Panc1 (cell line): Measurements from ENCODE around the gene TIMM29. TPM values are rescaled to one million over a fixed set of nuclear protein-coding genes. Genes with fewer than 3 reads are reported as not detected.
A peak's percentile ranks its signal among the peaks of the same experiment; 100 is the strongest.

Experiments used
- ATAC-seq: fragments of 200-7000 bp; cut with Tn5 transposase; 2 replicates; pipeline ENCODE4 v1.9.1; 2020; ENCODE audit warnings: mild to moderate bottlenecking, moderate library complexity
- BruUV-seq: library from RNA; stranded (reverse); fragments of 400-500 nt; replicated peaks from 2 replicates; lab custom pipeline; 2021; lab: Mats Ljungman, UMichigan
- CTCF ChIA-PET: fragments of 300-600 bp; sonication (Branson Sonifier 250); formaldehyde crosslinking; loops from one replicate; lab custom pipeline; 2022; ENCODE audit warnings: antibody characterized with exemption; lab: Charles Lee
- POLR2A ChIA-PET: fragments of 300-600 bp; sonication (Branson Sonifier 250); formaldehyde crosslinking; loops from one replicate; lab custom pipeline; 2022; ENCODE audit warnings: antibody characterized with exemption; lab: Charles Lee
- DNase-seq: peaks from one replicate; pipeline ENCODE4 v3.0.0-alpha.2; 2010; ENCODE audit warnings: low read depth, low spot score
- H3K27ac ChIP-seq: 2 replicates; pipeline ENCODE4 v1.5.1; 2011; ENCODE audit warnings: mild to moderate bottlenecking, low read length, inconsistent platforms
- H3K27me3 ChIP-seq: fragments of 200-500 bp; sonication (Bioruptor generic); 2 replicates; pipeline ENCODE4 v1.6.0; 2014; ENCODE audit warnings: low read length, inconsistent platforms; ENCODE audit not compliant: control insufficient read depth, insufficient read depth
- H3K36me3 ChIP-seq: fragments of 200-500 bp; sonication (Bioruptor generic); 2 replicates; pipeline ENCODE4 v1.5.1; 2014; ENCODE audit warnings: inconsistent platforms, mild to moderate bottlenecking, low read length, moderate library complexity; ENCODE audit not compliant: control insufficient read depth, insufficient read depth
- H3K4me1 ChIP-seq: 2 replicates; pipeline ENCODE4 v1.5.1; 2011; ENCODE audit warnings: inconsistent platforms, mild to moderate bottlenecking, low read length, moderate library complexity; ENCODE audit not compliant: control insufficient read depth, insufficient read depth
- H3K4me3 ChIP-seq, 2 experiments: 2 replicates each; pipeline ENCODE4 v1.5.1; 2011 to 2012; ENCODE audit warnings: low read depth in 2 of 2, low read length in 2 of 2, mild to moderate bottlenecking in 2 of 2, inconsistent platforms in 1 of 2, moderate library complexity in 1 of 2
- H3K9me3 ChIP-seq: fragments of 200-500 bp; sonication (Bioruptor generic); 2 replicates; pipeline ENCODE4 v1.5.1; 2014; ENCODE audit warnings: low read depth, mild to moderate bottlenecking, inconsistent platforms, low read length, moderate library complexity; ENCODE audit not compliant: control insufficient read depth, insufficient read depth
- POLR2AphosphoS5 ChIP-seq: IDR thresholded peaks from 2 replicates; pipeline ENCODE4 v1.6.1; 2012; ENCODE audit warnings: mild to moderate bottlenecking, low read depth, low read length, moderate library complexity
- SIN3A ChIP-seq: IDR thresholded peaks from 2 replicates; pipeline ENCODE4 v1.6.1; 2012; ENCODE audit warnings: low read depth, mild to moderate bottlenecking, low read length, moderate library complexity, borderline replicate concordance; ENCODE audit not compliant: insufficient read depth
- TCF7L2 ChIP-seq: IDR thresholded peaks from 2 replicates; pipeline ENCODE4 v1.6.1; 2011; ENCODE audit warnings: mild to moderate bottlenecking, low read depth, low read length, inconsistent platforms
- in situ Hi-C: cut with HindIII; loops from 2 replicates; pipeline ENCODE4 v1.10.0; 2016; ENCODE audit warnings: low sequenced_read_pairs, low pct_unique_long_range_greater_than_20kb
- intact Hi-C: fragments of 100-400 bp; cut with micrococcal nuclease; formaldehyde crosslinking; loops from one replicate; pipeline ENCODE4 v1.10.0; 2022; ENCODE audit not compliant: unreplicated experiment
- total RNA-seq: library from RNA; stranded (reverse); gene quantifications from one replicate; pipeline ENCODE4 v1.2.1, GENCODE V29; 2021; ENCODE audit not compliant: unreplicated experiment
- TF ChIP-seq, protein P1 (sequence below): fragments of 450-650 bp; IDR thresholded peaks from 2 replicates; pipeline ENCODE4 v1.5.1; 2017; ENCODE audit warnings: mild to moderate bottlenecking
- TF ChIP-seq, protein P2 (sequence below), 2 experiments: IDR thresholded peaks; 2 replicates each; pipeline ENCODE4 v1.6.1; 2011 to 2012; ENCODE audit warnings: low read depth in 2 of 2, control low read depth in 1 of 2, low read length in 1 of 2, mild to moderate bottlenecking in 1 of 2, moderate library complexity in 1 of 2; ENCODE audit not compliant: insufficient read depth in 1 of 2

TIMM29 gene
- total RNA-seq, 1 experiment from 2014 or later: 16.5 TPM

DNA sequence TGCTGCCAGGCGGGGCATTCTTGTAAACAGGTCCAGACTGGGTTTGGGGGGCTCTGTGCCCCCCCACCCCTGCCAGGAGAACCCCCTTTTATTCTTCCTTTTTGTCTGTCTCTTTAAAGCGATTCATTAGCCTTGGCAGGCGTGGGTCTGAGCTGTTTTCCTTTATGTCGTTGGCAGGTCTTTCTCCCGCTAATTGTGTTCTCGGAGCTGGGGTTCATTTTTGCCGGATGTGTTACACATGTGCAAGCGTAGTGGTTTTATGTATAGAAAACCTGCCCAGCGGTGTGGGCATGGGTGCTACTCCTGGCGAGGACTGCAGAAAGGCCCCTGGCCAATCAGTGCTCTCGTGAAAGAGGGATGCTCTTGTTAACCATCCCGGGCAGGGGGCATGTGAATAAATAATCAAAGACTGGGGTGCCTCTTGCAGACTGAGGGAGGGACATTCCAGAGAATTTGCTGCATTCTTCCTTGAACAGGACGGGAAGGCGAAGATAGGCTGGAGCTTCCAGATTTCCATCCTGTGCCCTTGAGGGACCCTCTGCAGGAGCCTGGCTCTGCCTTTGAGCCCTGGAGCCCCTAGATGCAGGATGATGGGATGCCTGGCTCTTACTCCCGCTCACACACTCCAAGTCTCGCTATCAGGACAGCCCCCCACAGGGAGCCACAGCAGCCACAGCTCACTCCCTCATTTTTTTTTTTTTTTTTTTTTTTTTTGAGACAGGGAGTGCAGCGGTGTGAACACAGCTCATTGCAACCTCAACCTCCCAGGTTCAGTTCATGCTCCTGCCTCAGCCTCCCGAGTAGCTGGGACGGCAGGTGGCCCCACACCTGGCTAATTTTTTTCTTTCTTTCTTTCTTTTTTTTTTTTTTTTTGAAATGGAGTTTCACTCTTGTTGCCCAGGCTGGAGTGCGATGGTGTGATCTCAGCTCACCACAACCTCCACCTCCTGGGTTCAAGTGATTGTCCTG lies 43.1 kb upstream of the TIMM29 start:
- POLR2A ChIA-PET: no interaction called here

GRCh38 chr19:10887616-10888367 lies 40.8 kb upstream of the TIMM29 start:
- Histone ChIP-seq H3K4me3 (no peak overlapping the region), H3K9me3 (no peaks in the 10 kb centered on the region), H3K4me1 (no peaks in the 10 kb centered on the region), H3K36me3 (no peaks in the 10 kb centered on the region), H3K27me3 (no peaks in the 10 kb centered on the region), H3K27ac (no peak overlapping the region)
- POLR2A ChIA-PET: interaction anchor here (0.6 kb wide), 1 partner anchor 83 kb away, joined by 3 read pairs; no protein-coding TSS in a partner anchor
- in situ Hi-C loops: no loop called here
- no TSS peak for BruUV-seq
- TF ChIP-seq, protein P1, sequence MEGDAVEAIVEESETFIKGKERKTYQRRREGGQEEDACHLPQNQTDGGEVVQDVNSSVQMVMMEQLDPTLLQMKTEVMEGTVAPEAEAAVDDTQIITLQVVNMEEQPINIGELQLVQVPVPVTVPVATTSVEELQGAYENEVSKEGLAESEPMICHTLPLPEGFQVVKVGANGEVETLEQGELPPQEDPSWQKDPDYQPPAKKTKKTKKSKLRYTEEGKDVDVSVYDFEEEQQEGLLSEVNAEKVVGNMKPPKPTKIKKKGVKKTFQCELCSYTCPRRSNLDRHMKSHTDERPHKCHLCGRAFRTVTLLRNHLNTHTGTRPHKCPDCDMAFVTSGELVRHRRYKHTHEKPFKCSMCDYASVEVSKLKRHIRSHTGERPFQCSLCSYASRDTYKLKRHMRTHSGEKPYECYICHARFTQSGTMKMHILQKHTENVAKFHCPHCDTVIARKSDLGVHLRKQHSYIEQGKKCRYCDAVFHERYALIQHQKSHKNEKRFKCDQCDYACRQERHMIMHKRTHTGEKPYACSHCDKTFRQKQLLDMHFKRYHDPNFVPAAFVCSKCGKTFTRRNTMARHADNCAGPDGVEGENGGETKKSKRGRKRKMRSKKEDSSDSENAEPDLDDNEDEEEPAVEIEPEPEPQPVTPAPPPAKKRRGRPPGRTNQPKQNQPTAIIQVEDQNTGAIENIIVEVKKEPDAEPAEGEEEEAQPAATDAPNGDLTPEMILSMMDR: no peak
- TF ChIP-seq POLR2AphosphoS5 (no peak), TCF7L2 (no peak), SIN3A (no peak)
- TF ChIP-seq, protein P2, sequence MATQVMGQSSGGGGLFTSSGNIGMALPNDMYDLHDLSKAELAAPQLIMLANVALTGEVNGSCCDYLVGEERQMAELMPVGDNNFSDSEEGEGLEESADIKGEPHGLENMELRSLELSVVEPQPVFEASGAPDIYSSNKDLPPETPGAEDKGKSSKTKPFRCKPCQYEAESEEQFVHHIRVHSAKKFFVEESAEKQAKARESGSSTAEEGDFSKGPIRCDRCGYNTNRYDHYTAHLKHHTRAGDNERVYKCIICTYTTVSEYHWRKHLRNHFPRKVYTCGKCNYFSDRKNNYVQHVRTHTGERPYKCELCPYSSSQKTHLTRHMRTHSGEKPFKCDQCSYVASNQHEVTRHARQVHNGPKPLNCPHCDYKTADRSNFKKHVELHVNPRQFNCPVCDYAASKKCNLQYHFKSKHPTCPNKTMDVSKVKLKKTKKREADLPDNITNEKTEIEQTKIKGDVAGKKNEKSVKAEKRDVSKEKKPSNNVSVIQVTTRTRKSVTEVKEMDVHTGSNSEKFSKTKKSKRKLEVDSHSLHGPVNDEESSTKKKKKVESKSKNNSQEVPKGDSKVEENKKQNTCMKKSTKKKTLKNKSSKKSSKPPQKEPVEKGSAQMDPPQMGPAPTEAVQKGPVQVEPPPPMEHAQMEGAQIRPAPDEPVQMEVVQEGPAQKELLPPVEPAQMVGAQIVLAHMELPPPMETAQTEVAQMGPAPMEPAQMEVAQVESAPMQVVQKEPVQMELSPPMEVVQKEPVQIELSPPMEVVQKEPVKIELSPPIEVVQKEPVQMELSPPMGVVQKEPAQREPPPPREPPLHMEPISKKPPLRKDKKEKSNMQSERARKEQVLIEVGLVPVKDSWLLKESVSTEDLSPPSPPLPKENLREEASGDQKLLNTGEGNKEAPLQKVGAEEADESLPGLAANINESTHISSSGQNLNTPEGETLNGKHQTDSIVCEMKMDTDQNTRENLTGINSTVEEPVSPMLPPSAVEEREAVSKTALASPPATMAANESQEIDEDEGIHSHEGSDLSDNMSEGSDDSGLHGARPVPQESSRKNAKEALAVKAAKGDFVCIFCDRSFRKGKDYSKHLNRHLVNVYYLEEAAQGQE (IDR thresholded peaks at IDR 0.05; ENCODE audit: insufficient read depth in 1 of 2, low read depth in 2 of 2, low read length in 1 of 2): no peak
- intact Hi-C loops: no loop called here
- no peak for DNase-seq
- ATAC-seq: peak; percentile 37; the same call in 1 of the 2 replicates
- CTCF ChIA-PET: no interaction called here

More for the DNA sequence above, 43.1 kb upstream of the TIMM29 start:
- DNase-seq: no peak
- H3K27ac ChIP-seq: no peak overlapping the region
- H3K9me3 ChIP-seq: no peaks in the 10 kb centered on the region
- no peaks in the 10 kb centered on the region for H3K27me3 ChIP-seq
- CTCF ChIA-PET: no interaction called here
- intact Hi-C loops: no loop called here
- ATAC-seq: no peak
- BruUV-seq: no TSS peak
- TF ChIP-seq, protein P2 (IDR thresholded peaks at IDR 0.05; ENCODE audit: insufficient read depth in 1 of 2, low read depth in 2 of 2, low read length in 1 of 2): no peak
- H3K36me3 ChIP-seq: no peaks in the 10 kb centered on the region
- H3K4me1 ChIP-seq: 0 out of 2 replicates have a peak, but pooled peaks cover 6% of the 10 kb centered on the region
- in situ Hi-C loops: no loop called here
- no peak overlapping the region for H3K4me3 ChIP-seq
